A673 (cell line): ENCODE data around the gene HNF4A. TPM values are rescaled to one million over a fixed set of nuclear protein-coding genes. Genes with fewer than 3 reads are reported as not detected.

Experiments used
- BruUV-seq: library from RNA; stranded (reverse); fragments of 400-500 nt; replicated peaks from 2 replicates; lab custom pipeline; 2021; lab: Mats Ljungman, UMichigan
- CTCF ChIA-PET: fragments of 300-600 bp; sonication (Branson Sonifier 250); formaldehyde crosslinking; loops from one replicate; lab custom pipeline; 2022; ENCODE audit warnings: antibody characterized with exemption; lab: Charles Lee
- POLR2A ChIA-PET: fragments of 300-600 bp; sonication (Branson Sonifier 250); formaldehyde crosslinking; loops from one replicate; lab custom pipeline; 2022; ENCODE audit warnings: antibody characterized with exemption; ENCODE audit not compliant: low non-redundant PET; lab: Charles Lee
- DNase-seq: peaks from one replicate; pipeline ENCODE4 v3.0.0-alpha.2; 2015; ENCODE audit warnings: low spot score
- H3K27ac ChIP-seq: fragments of 200-600 bp; sonication (generic); 2 replicates; pipeline ENCODE4 v1.5.1; 2016; ENCODE audit warnings: mixed run types, low read depth, mild to moderate bottlenecking, mixed read lengths, antibody characterized with exemption, low read length; ENCODE audit not compliant: poor library complexity, severe bottlenecking
- H3K27me3 ChIP-seq: fragments of 200-600 bp; sonication (generic); replicated peaks from 2 replicates; pipeline ENCODE4 v1.6.1; 2017; ENCODE audit warnings: mixed run types, low read depth, mild to moderate bottlenecking, mixed read lengths, antibody characterized with exemption, low read length; ENCODE audit not compliant: insufficient read depth, poor library complexity
- H3K36me3 ChIP-seq: fragments of 200-600 bp; sonication (generic); 2 replicates; pipeline ENCODE4 v1.6.1; 2016; ENCODE audit warnings: mixed run types, mild to moderate bottlenecking, mixed read lengths, antibody characterized with exemption, low read length; ENCODE audit not compliant: insufficient read depth, poor library complexity, severe bottlenecking
- H3K4me1 ChIP-seq: fragments of 200-600 bp; sonication (generic); 2 replicates; pipeline ENCODE4 v1.6.1; 2017; ENCODE audit warnings: mixed run types, mild to moderate bottlenecking, mixed read lengths, antibody characterized with exemption, low read length; ENCODE audit not compliant: insufficient read depth, poor library complexity, severe bottlenecking
- H3K4me3 ChIP-seq: fragments of 200-600 bp; sonication (generic); 2 replicates; pipeline ENCODE4 v1.5.1; 2016; ENCODE audit warnings: low read depth, mixed run types, mild to moderate bottlenecking, mixed read lengths, low read length; ENCODE audit not compliant: poor library complexity, severe bottlenecking
- H3K9me3 ChIP-seq: fragments of 200-600 bp; sonication (generic); 2 replicates; pipeline ENCODE4 v1.6.1; 2016; ENCODE audit warnings: mixed run types, low read depth, mild to moderate bottlenecking, mixed read lengths, antibody characterized with exemption, low read length; ENCODE audit not compliant: poor library complexity, severe bottlenecking
- CTCF ChIP-seq: fragments of 300-800, 200-600 bp; sonication (generic); conservative IDR thresholded peaks from 2 replicates; pipeline ENCODE4 v1.5.1; 2017; ENCODE audit warnings: low read depth, mild to moderate bottlenecking, antibody characterized with exemption, low read length, moderate library complexity, mixed read lengths
- EZH2 ChIP-seq: fragments of 200-600 bp; sonication (generic); IDR thresholded peaks from 2 replicates; pipeline ENCODE4 v1.6.1; 2017; ENCODE audit warnings: borderline replicate concordance, low read depth, mild to moderate bottlenecking, mixed read lengths, antibody characterized with exemption, low read length; ENCODE audit not compliant: poor library complexity, severe bottlenecking
- intact Hi-C: fragments of 100-400 bp; cut with micrococcal nuclease; formaldehyde crosslinking; loops from one replicate; pipeline ENCODE4 v1.10.0; 2022; ENCODE audit not compliant: unreplicated experiment
- total RNA-seq: library from RNA; stranded (reverse); gene quantifications from 2 replicates; pipeline ENCODE4 v1.2.3, GENCODE V29; 2021

HNF4A gene
- total RNA-seq, 1 experiment from 2014 or later: not detected

GRCh38 chr20:44334709-44335108 lies 20.8 kb upstream of the HNF4A start:
- no peaks in the 10 kb centered on the region for H3K36me3 ChIP-seq
- BruUV-seq: no TSS peak
- H3K4me1 ChIP-seq: no peaks in the 10 kb centered on the region
- no peaks in the 10 kb centered on the region for H3K27me3 ChIP-seq
- intact Hi-C loops: no loop called here
- ChIA-PET POLR2A (no interaction called here), CTCF (no interaction called here)
- TF ChIP-seq EZH2 (no peak), CTCF (no peak)
- no peak overlapping the region for H3K27ac ChIP-seq
- no peak for DNase-seq
- H3K9me3 ChIP-seq: no peaks in the 10 kb centered on the region
- H3K4me3 ChIP-seq: no peak overlapping the region

GRCh38 chr20:44335675-44336074 lies 19.8 kb upstream of the HNF4A start:
- Histone ChIP-seq H3K4me1 (no peaks in the 10 kb centered on the region), H3K27ac (no peak overlapping the region), H3K27me3 (no peaks in the 10 kb centered on the region), H3K9me3 (no peaks in the 10 kb centered on the region), H3K4me3 (no peak overlapping the region), H3K36me3 (no peaks in the 10 kb centered on the region)
- DNase-seq: no peak
- TF ChIP-seq EZH2 (no peak), CTCF (no peak)
- POLR2A ChIA-PET: no interaction called here
- BruUV-seq: no TSS peak
- CTCF ChIA-PET: no interaction called here
- intact Hi-C loops: no loop called here

- TF ChIP-seq CTCF (no peak), EZH2 (no peak)
- POLR2A ChIA-PET: no interaction called here
- DNase-seq: no peak
- no TSS peak for BruUV-seq
- CTCF ChIA-PET: no interaction called here
- Histone ChIP-seq H3K4me3 (no peak overlapping the region), H3K9me3 (no peaks in the 10 kb centered on the region), H3K27ac (no peak overlapping the region), H3K36me3 (no peaks in the 10 kb centered on the region), H3K4me1 (no peaks in the 10 kb centered on the region), H3K27me3 (no peaks in the 10 kb centered on the region)
- intact Hi-C loops: no loop called here
Measured at GRCh38 chr20:44336086-44336485, 19.4 kb upstream of the HNF4A start.
